Liver (tissue), 3 donors: ENCODE measurements around the gene DCTN1.

Experiments used
- FOXA1 ChIP-seq: IDR thresholded peaks from 2 replicates; pipeline ENCODE4 v1.6.1; 2016; ENCODE audit warnings: antibody characterized with exemption
- REST ChIP-seq: IDR thresholded peaks from 2 replicates; pipeline ENCODE4 v1.6.1; 2016; ENCODE audit warnings: antibody characterized with exemption, mild to moderate bottlenecking
- RXRA ChIP-seq, 2 donors: IDR thresholded peaks; 2 replicates each; pipeline ENCODE4 v1.6.1; 2017 to 2018; ENCODE audit warnings: antibody characterized with exemption in 2 of 2, mild to moderate bottlenecking in 1 of 2
- YY1 ChIP-seq: IDR thresholded peaks from 2 replicates; pipeline ENCODE4 v1.6.1; 2016; ENCODE audit warnings: antibody characterized with exemption, mild to moderate bottlenecking
- TF ChIP-seq, protein P1 (sequence below): fragments of 150-350 bp; IDR thresholded peaks from 2 replicates; pipeline ENCODE4 v1.5.1; 2017; ENCODE audit warnings: improper control_type of control experiment, low read depth, low read length; ENCODE audit not compliant: missing input control
- donor health status: healthy.
- donor health status: healthy.

DNA sequence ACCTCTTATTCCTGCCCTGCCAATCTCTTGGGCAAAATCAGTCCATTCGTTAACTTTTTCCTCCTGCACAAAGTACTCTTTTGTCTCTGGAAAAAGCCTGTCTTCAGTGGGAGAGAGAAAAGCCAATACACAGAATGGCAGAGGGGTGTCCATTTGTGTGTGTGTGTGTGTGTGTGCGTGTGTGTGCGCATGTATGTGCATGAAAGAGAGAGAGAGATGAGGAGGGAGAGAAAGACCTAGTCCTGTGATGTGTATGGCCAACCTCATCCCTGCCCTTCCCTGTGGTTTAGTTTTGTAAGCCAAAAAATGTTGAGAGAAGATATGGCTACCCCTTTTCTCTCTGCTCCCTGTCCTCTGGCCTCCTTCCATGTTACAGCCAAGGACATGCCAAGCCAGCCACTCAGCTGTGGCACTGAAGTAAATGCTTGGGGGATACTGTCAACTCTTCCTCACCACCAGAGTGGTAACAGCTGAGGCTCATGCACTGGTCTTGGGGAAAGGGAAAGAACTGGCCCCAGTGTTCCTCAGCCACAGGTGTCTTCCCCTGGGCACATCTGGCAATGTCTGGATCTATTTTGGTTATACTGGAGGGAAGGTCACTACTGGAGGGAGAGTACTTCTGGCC, 47.4 kb downstream of the DCTN1 start:
- TF ChIP-seq, protein P1, sequence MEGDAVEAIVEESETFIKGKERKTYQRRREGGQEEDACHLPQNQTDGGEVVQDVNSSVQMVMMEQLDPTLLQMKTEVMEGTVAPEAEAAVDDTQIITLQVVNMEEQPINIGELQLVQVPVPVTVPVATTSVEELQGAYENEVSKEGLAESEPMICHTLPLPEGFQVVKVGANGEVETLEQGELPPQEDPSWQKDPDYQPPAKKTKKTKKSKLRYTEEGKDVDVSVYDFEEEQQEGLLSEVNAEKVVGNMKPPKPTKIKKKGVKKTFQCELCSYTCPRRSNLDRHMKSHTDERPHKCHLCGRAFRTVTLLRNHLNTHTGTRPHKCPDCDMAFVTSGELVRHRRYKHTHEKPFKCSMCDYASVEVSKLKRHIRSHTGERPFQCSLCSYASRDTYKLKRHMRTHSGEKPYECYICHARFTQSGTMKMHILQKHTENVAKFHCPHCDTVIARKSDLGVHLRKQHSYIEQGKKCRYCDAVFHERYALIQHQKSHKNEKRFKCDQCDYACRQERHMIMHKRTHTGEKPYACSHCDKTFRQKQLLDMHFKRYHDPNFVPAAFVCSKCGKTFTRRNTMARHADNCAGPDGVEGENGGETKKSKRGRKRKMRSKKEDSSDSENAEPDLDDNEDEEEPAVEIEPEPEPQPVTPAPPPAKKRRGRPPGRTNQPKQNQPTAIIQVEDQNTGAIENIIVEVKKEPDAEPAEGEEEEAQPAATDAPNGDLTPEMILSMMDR: no peak
- no peak for TF ChIP-seq YY1
- no peak for TF ChIP-seq REST
- no peak for TF ChIP-seq RXRA (IDR thresholded peaks at IDR 0.05)
- no peak for TF ChIP-seq FOXA1
